Endothelial cell of umbilical vein (primary cell): Measurements from ENCODE around the gene RMND1. TPM values are rescaled to one million over a fixed set of nuclear protein-coding genes. Genes with fewer than 3 reads are reported as not detected.

ENCODE experiments used
- BruUV-seq: library from RNA; stranded (reverse); fragments of 400-500 nt; replicated peaks from 2 replicates; lab custom pipeline; 2021; lab: Mats Ljungman, UMichigan
- CTCF ChIA-PET: fragments of 300-600, 350-600 bp; sonication (Branson Sonifier 250); formaldehyde crosslinking; loops from one replicate; lab custom pipeline; 2021; ENCODE audit warnings: antibody characterized with exemption, inconsistent platforms; lab: Charles Lee
- POLR2A ChIA-PET: fragments of 300-600, 350-600 bp; sonication (Branson Sonifier 250); formaldehyde crosslinking; loops from one replicate; lab custom pipeline; 2021; ENCODE audit warnings: antibody characterized with exemption, inconsistent platforms; lab: Charles Lee
- DNase-seq: peaks from one replicate; pipeline ENCODE4 v3.0.0-alpha.2; 2011; ENCODE audit warnings: low read depth, low spot score
- FAIRE-seq: peaks from 2 replicates; lab custom pipeline; 2011; peaks lifted over from hg19 to GRCh38; lab: Jason Lieb, UNC
- H2AFZ ChIP-seq: 2 replicates; pipeline ENCODE4 v1.6.0; 2012; ENCODE audit warnings: low read depth, low read length, control low read depth, inconsistent platforms
- H3K27ac ChIP-seq: 2 replicates; pipeline ENCODE4 v1.5.1; 2011; ENCODE audit warnings: low read depth, mild to moderate bottlenecking, control low read depth, low read length, moderate library complexity; ENCODE audit not compliant: insufficient read depth
- H3K27me3 ChIP-seq, 2 experiments: 2 replicates each; pipeline versions ENCODE4 v1.6.0 to v1.6.1; 2011; ENCODE audit warnings: low read length in 2 of 2, mixed read lengths in 1 of 2; ENCODE audit not compliant: control insufficient read depth in 2 of 2, insufficient read depth in 2 of 2
- H3K36me3 ChIP-seq, 2 experiments: 2 replicates in 1 of 2; 3 replicates in 1 of 2; pipeline ENCODE4 v1.5.1; 2011; ENCODE audit warnings: low read length in 2 of 2, mild to moderate bottlenecking in 1 of 2, moderate library complexity in 1 of 2; ENCODE audit not compliant: control insufficient read depth in 2 of 2, insufficient read depth in 2 of 2; ENCODE audit errors: extremely low read depth in 1 of 2
- H3K4me1 ChIP-seq: 3 replicates; pipeline ENCODE4 v1.5.1; 2011; ENCODE audit warnings: mild to moderate bottlenecking, low read length; ENCODE audit not compliant: control insufficient read depth, insufficient read depth; ENCODE audit errors: extremely low read depth
- H3K4me2 ChIP-seq: 2 replicates; pipeline ENCODE4 v1.6.1; 2011; ENCODE audit warnings: low read length, control low read depth, mixed read lengths; ENCODE audit not compliant: insufficient read depth
- H3K4me3 ChIP-seq, 3 experiments: fragments of 200-600 bp in 1 of 3; sonication (generic), shearing (Covaris generic) in 1 of 3; replicated peaks in 1 of 3; 2 replicates each; pipeline ENCODE4 v1.5.1; 2011 to 2016; ENCODE audit warnings: control low read depth in 3 of 3, low read length in 3 of 3, mild to moderate bottlenecking in 2 of 3, inconsistent platforms in 1 of 3, low read depth in 1 of 3, moderate library complexity in 1 of 3; ENCODE audit not compliant: insufficient read depth in 1 of 3
- H3K79me2 ChIP-seq: 2 replicates; pipeline ENCODE4 v1.6.0; 2012; ENCODE audit warnings: low read length, inconsistent platforms; ENCODE audit not compliant: control insufficient read depth, insufficient read depth
- H3K9ac ChIP-seq: replicated peaks from 2 replicates; pipeline ENCODE3; 2011; ENCODE audit warnings: low read length, control low read depth; ENCODE audit not compliant: insufficient read depth; ENCODE audit errors: extremely low read depth
- H3K9me1 ChIP-seq: replicated peaks from 3 replicates; pipeline ENCODE4 v1.6.0; 2011; ENCODE audit warnings: mild to moderate bottlenecking, low read length; ENCODE audit not compliant: control insufficient read depth, insufficient read depth; ENCODE audit errors: extremely low read depth
- H3K9me3 ChIP-seq: replicated peaks from 2 replicates; pipeline ENCODE4 v1.5.1; 2012; ENCODE audit warnings: low read length, inconsistent platforms; ENCODE audit not compliant: control insufficient read depth, insufficient read depth
- H4K20me1 ChIP-seq: replicated peaks from 2 replicates; pipeline ENCODE3; 2011; ENCODE audit warnings: mild to moderate bottlenecking, low read length; ENCODE audit not compliant: control insufficient read depth, insufficient read depth; ENCODE audit errors: extremely low read depth
- CTCF ChIP-seq, 2 donors: IDR thresholded peaks; 1 replicate in 1 of 2; 2 replicates in 1 of 2; pipeline ENCODE4 v1.5.1; 2011; ENCODE audit warnings: low read length in 2 of 2, mild to moderate bottlenecking in 2 of 2, moderate library complexity in 2 of 2, control low read depth in 1 of 2, inconsistent platforms in 1 of 2, low read depth in 1 of 2; ENCODE audit not compliant: insufficient read depth in 1 of 2; ENCODE audit errors: extremely low read depth in 1 of 2
- EZH2 ChIP-seq: IDR thresholded peaks from 2 replicates; pipeline ENCODE4 v1.6.1; 2012; ENCODE audit warnings: borderline replicate concordance, low read depth, mild to moderate bottlenecking, moderate library complexity, low read length, inconsistent platforms; ENCODE audit not compliant: severe bottlenecking
- FOS ChIP-seq: IDR thresholded peaks from 2 replicates; pipeline ENCODE4 v1.6.1; 2011; ENCODE audit warnings: mild to moderate bottlenecking, low read length, moderate library complexity, borderline replicate concordance; ENCODE audit not compliant: insufficient read depth
- GATA2 ChIP-seq: IDR thresholded peaks from 2 replicates; pipeline ENCODE4 v1.7.0; 2011; ENCODE audit warnings: low read depth, mild to moderate bottlenecking, moderate library complexity, mixed read lengths, low read length; ENCODE audit not compliant: insufficient read length, insufficient read depth
- JUN ChIP-seq: IDR thresholded peaks from 2 replicates; pipeline ENCODE4 v1.6.1; 2011; ENCODE audit warnings: borderline replicate concordance, low read depth; ENCODE audit not compliant: insufficient read length, insufficient read depth
- MAX ChIP-seq: IDR thresholded peaks from 2 replicates; pipeline ENCODE4 v1.6.1; 2011; ENCODE audit not compliant: insufficient read depth, insufficient read length
- MYC ChIP-seq: IDR thresholded peaks from one replicate; pipeline ENCODE4 v1.6.1; 2011; ENCODE audit warnings: mild to moderate bottlenecking, low read depth, low read length
- POLR2A ChIP-seq: IDR thresholded peaks from 2 replicates; pipeline ENCODE4 v1.6.1; 2012; ENCODE audit warnings: low read depth, mild to moderate bottlenecking, control low read depth, low read length
- POLR2AphosphoS5 ChIP-seq: IDR thresholded peaks from 2 replicates; pipeline ENCODE4 v1.6.1; 2012; ENCODE audit warnings: low read depth, mild to moderate bottlenecking, control low read depth, low read length, moderate library complexity; ENCODE audit not compliant: insufficient read depth
- dilution Hi-C: fragments of 300-500 bp; cut with MboI; formaldehyde crosslinking; loops from one replicate; pipeline ENCODE4 v1.15.0; 2019; ENCODE audit warnings: low sequenced_read_pairs; ENCODE audit not compliant: extremely low pct_ligation_motif_present
- intact Hi-C: fragments of 100-400 bp; cut with micrococcal nuclease; formaldehyde crosslinking; loops from one replicate; pipeline ENCODE4 v1.10.0; 2022
- polyA plus RNA-seq, 4 experiments: library from polyadenylated mRNA; depleted of rRNA in 3 of 4; stranded (reverse) in 3 of 4; unstranded in 1 of 4; fragments of >200 nt; gene quantifications; 2 replicates each; pipeline versions ENCODE4 v1.2.1 to v1.2.3, GENCODE V29; 2011 to 2012; ENCODE audit warnings: missing spikeins in 1 of 4
- total RNA-seq: library from RNA; stranded (reverse); gene quantifications from 2 replicates; pipeline ENCODE4 v1.2.3, GENCODE V29; 2021

RMND1 gene
- total and polyA plus RNA-seq, 2 donors (not counting 3 experiments of a cell fraction or from before 2014, with no cell fraction given): 6.3 to 21.4 TPM

- Histone ChIP-seq H3K9me1 (no peaks in the 10 kb centered on the region), H3K4me1 (peaks cover 14% of the 10 kb centered on the region), H3K79me2 (no peaks in the 10 kb centered on the region), H3K4me3 (no peak overlapping the region), H3K9me3 (no peaks in the 10 kb centered on the region), H3K27me3 (no peaks in the 10 kb centered on the region), H3K27ac (no peak overlapping the region), H4K20me1 (no peaks in the 10 kb centered on the region), H2AFZ (no peak overlapping the region), H3K36me3 (no peaks in the 10 kb centered on the region), H3K4me2 (no peak overlapping the region), H3K9ac (no peak overlapping the region)
- BruUV-seq: no TSS peak
- DNase-seq (no peak), FAIRE-seq (no peak)
- dilution Hi-C loops (no loop called here), intact Hi-C loops (loop anchor here (10.0 kb wide), 1 partner anchor 584 kb away; no protein-coding TSS in a partner anchor)
- POLR2A ChIA-PET: no interaction called here
- CTCF ChIA-PET: interaction anchor here (1.2 kb wide), 1 partner anchor 9 kb away, joined by 3 read pairs; no protein-coding TSS in a partner anchor
- TF ChIP-seq EZH2 (no peak), CTCF (IDR thresholded peaks at IDR 0.05; ENCODE audit: extremely low read depth in 1 of 2, insufficient read depth in 1 of 2, low read depth in 1 of 2, low read length in 2 of 2) (no peak), MYC (no peak), JUN (no peak), MAX (no peak), FOS (no peak), POLR2A (no peak), POLR2AphosphoS5 (no peak), GATA2 (no peak)
Measured at GRCh38 chr6:151478670-151479069, 26.7 kb upstream of the RMND1 start.
